HEK293 (cell line): ENCODE measurements around the gene CSRP1.

Source experiments
- ELK4 ChIP-seq: IDR thresholded peaks from 2 replicates; pipeline ENCODE4 v1.6.1; 2011; ENCODE audit warnings: mild to moderate bottlenecking, low read depth, low read length, borderline replicate concordance
- FEZF1 ChIP-seq: fragments of 450-650 bp; formaldehyde crosslinking; IDR thresholded peaks from 2 replicates; pipeline ENCODE4 v1.5.1; 2016; ENCODE audit warnings: missing biosample characterization, missing genetic modification characterization
- GFI1B ChIP-seq: fragments of 450-650 bp; formaldehyde crosslinking; IDR thresholded peaks from 2 replicates; pipeline ENCODE4 v1.5.1; 2016; ENCODE audit warnings: missing biosample characterization, missing genetic modification characterization
- GLIS2 ChIP-seq: fragments of 450-650 bp; formaldehyde crosslinking; IDR thresholded peaks from 2 replicates; pipeline ENCODE4 v1.5.1; 2016; ENCODE audit warnings: missing biosample characterization, missing genetic modification characterization
- KLF1 ChIP-seq: fragments of 450-650 bp; formaldehyde crosslinking; IDR thresholded peaks from 2 replicates; pipeline ENCODE4 v1.5.1; 2016; ENCODE audit warnings: missing biosample characterization, missing genetic modification characterization
- KLF9 ChIP-seq: fragments of 450-650 bp; formaldehyde crosslinking; IDR thresholded peaks from 2 replicates; pipeline ENCODE4 v1.5.1; 2016; ENCODE audit warnings: missing biosample characterization, missing genetic modification characterization, low read depth
- REPIN1 ChIP-seq: fragments of 450-650 bp; formaldehyde crosslinking; IDR thresholded peaks from 2 replicates; pipeline ENCODE4 v1.5.1; 2017; ENCODE audit warnings: missing biosample characterization, missing genetic modification characterization, low read depth
- REST ChIP-seq: fragments of 450-650 bp; formaldehyde crosslinking; IDR thresholded peaks from 2 replicates; pipeline ENCODE4 v1.5.1; 2016; ENCODE audit warnings: missing biosample characterization, missing genetic modification characterization
- SCRT2 ChIP-seq: fragments of 450-650 bp; formaldehyde crosslinking; IDR thresholded peaks from 2 replicates; pipeline ENCODE4 v1.5.1; 2016; ENCODE audit warnings: missing biosample characterization, missing genetic modification characterization
- SP3 ChIP-seq: fragments of 450-650 bp; formaldehyde crosslinking; IDR thresholded peaks from 2 replicates; pipeline ENCODE4 v1.5.1; 2016; ENCODE audit warnings: missing biosample characterization, missing genetic modification characterization
- ZBTB10 ChIP-seq: fragments of 450-650 bp; formaldehyde crosslinking; IDR thresholded peaks from 2 replicates; pipeline ENCODE4 v1.5.1; 2016; ENCODE audit warnings: missing biosample characterization, missing genetic modification characterization
- ZBTB7A ChIP-seq: fragments of 450-650 bp; formaldehyde crosslinking; IDR thresholded peaks from 2 replicates; pipeline ENCODE4 v1.5.1; 2016; ENCODE audit warnings: low read depth, missing biosample characterization, missing genetic modification characterization
- ZNF121 ChIP-seq: fragments of 450-650 bp; formaldehyde crosslinking; IDR thresholded peaks from 2 replicates; pipeline ENCODE4 v1.5.1; 2016; ENCODE audit warnings: missing biosample characterization, missing genetic modification characterization
- ZNF24 ChIP-seq: fragments of 450-650 bp; formaldehyde crosslinking; IDR thresholded peaks from 2 replicates; pipeline ENCODE4 v1.5.1; 2016; ENCODE audit warnings: missing biosample characterization, missing genetic modification characterization
- ZNF311 ChIP-seq: fragments of 450-650 bp; formaldehyde crosslinking; IDR thresholded peaks from 2 replicates; pipeline ENCODE4 v1.5.1; 2017; ENCODE audit warnings: missing biosample characterization, missing genetic modification characterization, borderline replicate concordance
- ZNF501 ChIP-seq: fragments of 450-650 bp; formaldehyde crosslinking; IDR thresholded peaks from 2 replicates; pipeline ENCODE4 v1.5.1; 2016; ENCODE audit warnings: missing biosample characterization, missing genetic modification characterization
- ZNF530 ChIP-seq: fragments of 450-650 bp; formaldehyde crosslinking; IDR thresholded peaks from 2 replicates; pipeline ENCODE4 v1.5.1; 2016; ENCODE audit warnings: low read depth, missing biosample characterization, missing genetic modification characterization
- ZNF544 ChIP-seq: fragments of 450-650 bp; formaldehyde crosslinking; IDR thresholded peaks from 2 replicates; pipeline ENCODE4 v1.5.0; 2017; ENCODE audit warnings: missing biosample characterization, missing genetic modification characterization
- ZNF571 ChIP-seq: fragments of 450-650 bp; formaldehyde crosslinking; IDR thresholded peaks from 2 replicates; pipeline ENCODE4 v1.5.0; 2017; ENCODE audit warnings: missing biosample characterization, missing genetic modification characterization
- ZNF610 ChIP-seq: fragments of 450-650 bp; formaldehyde crosslinking; IDR thresholded peaks from 2 replicates; pipeline ENCODE4 v1.5.1; 2016; ENCODE audit warnings: missing biosample characterization, missing genetic modification characterization, borderline replicate concordance
- ZXDB ChIP-seq: fragments of 450-650 bp; formaldehyde crosslinking; IDR thresholded peaks from 2 replicates; pipeline ENCODE4 v1.5.1; 2016; ENCODE audit warnings: missing biosample characterization, missing genetic modification characterization
- TF ChIP-seq, protein P1 (sequence below): fragments of 450-650 bp; formaldehyde crosslinking; IDR thresholded peaks from 2 replicates; pipeline ENCODE4 v1.5.1; 2017; ENCODE audit warnings: missing biosample characterization, missing genetic modification characterization
- TF ChIP-seq, protein P2 (sequence below): fragments of 450-650 bp; formaldehyde crosslinking; IDR thresholded peaks from 2 replicates; pipeline ENCODE4 v1.5.1; 2016; ENCODE audit warnings: missing biosample characterization, missing genetic modification characterization
- TF ChIP-seq, protein P3 (sequence below): fragments of 450-650 bp; formaldehyde crosslinking; IDR thresholded peaks from 2 replicates; pipeline ENCODE4 v1.5.1; 2016; ENCODE audit warnings: missing biosample characterization, missing genetic modification characterization
- TF ChIP-seq, protein P4 (sequence below): fragments of 450-650 bp; formaldehyde crosslinking; IDR thresholded peaks from 2 replicates; pipeline ENCODE4 v1.5.1; 2017; ENCODE audit warnings: missing biosample characterization, missing genetic modification characterization

The CSRP1 gene

GRCh38 chr1:201538612-201539551 lies 32.0 kb upstream of the CSRP1 start, which contains the start of gene NAV1 (continued):
- TF ChIP-seq FEZF1 (tag by site-specific recombination), result peak; percentile 64
- TF ChIP-seq KLF9 (tag by site-specific recombination), result peak; percentile 69
- TF ChIP-seq, protein P1, sequence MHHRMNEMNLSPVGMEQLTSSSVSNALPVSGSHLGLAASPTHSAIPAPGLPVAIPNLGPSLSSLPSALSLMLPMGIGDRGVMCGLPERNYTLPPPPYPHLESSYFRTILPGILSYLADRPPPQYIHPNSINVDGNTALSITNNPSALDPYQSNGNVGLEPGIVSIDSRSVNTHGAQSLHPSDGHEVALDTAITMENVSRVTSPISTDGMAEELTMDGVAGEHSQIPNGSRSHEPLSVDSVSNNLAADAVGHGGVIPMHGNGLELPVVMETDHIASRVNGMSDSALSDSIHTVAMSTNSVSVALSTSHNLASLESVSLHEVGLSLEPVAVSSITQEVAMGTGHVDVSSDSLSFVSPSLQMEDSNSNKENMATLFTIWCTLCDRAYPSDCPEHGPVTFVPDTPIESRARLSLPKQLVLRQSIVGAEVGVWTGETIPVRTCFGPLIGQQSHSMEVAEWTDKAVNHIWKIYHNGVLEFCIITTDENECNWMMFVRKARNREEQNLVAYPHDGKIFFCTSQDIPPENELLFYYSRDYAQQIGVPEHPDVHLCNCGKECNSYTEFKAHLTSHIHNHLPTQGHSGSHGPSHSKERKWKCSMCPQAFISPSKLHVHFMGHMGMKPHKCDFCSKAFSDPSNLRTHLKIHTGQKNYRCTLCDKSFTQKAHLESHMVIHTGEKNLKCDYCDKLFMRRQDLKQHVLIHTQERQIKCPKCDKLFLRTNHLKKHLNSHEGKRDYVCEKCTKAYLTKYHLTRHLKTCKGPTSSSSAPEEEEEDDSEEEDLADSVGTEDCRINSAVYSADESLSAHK (tag by site-specific recombination), result no peak
- no peak for TF ChIP-seq SCRT2 (tag by site-specific recombination)
- no peak for TF ChIP-seq ZBTB10 (tag by site-specific recombination)
- no peak for TF ChIP-seq REST (tag by site-specific recombination)
- TF ChIP-seq ZNF24 (tag by site-specific recombination), result no peak
- TF ChIP-seq GFI1B, result no peak
- TF ChIP-seq REPIN1 (tag by site-specific recombination), result 0 out of 2 replicates have a peak, but pooled peaks have one; percentile 14
- TF ChIP-seq, protein P2, sequence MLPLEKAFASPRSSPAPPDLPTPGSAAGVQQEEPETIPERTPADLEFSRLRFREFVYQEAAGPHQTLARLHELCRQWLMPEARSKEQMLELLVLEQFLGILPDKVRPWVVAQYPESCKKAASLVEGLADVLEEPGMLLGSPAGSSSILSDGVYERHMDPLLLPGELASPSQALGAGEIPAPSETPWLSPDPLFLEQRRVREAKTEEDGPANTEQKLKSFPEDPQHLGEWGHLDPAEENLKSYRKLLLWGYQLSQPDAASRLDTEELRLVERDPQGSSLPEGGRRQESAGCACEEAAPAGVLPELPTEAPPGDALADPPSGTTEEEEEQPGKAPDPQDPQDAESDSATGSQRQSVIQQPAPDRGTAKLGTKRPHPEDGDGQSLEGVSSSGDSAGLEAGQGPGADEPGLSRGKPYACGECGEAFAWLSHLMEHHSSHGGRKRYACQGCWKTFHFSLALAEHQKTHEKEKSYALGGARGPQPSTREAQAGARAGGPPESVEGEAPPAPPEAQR (tag by site-specific recombination), result no peak
- peak; percentile 97 for TF ChIP-seq GLIS2 (tag by site-specific recombination)
- TF ChIP-seq ZBTB7A (tag by site-specific recombination), result no peak
- TF ChIP-seq KLF1, result peak; percentile 87
- TF ChIP-seq ZNF544 (tag by site-specific recombination), result no peak
- TF ChIP-seq, protein P3, sequence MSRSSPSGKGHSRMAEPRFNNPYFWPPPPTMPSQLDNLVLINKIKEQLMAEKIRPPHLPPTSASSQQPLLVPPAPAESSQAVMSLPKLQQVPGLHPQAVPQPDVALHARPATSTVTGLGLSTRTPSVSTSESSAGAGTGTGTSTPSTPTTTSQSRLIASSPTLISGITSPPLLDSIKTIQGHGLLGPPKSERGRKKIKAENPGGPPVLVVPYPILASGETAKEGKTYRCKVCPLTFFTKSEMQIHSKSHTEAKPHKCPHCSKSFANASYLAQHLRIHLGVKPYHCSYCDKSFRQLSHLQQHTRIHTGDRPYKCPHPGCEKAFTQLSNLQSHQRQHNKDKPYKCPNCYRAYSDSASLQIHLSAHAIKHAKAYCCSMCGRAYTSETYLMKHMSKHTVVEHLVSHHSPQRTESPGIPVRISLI (tag by site-specific recombination), result no peak
- no peak for TF ChIP-seq ZNF311 (tag by site-specific recombination)
- TF ChIP-seq, protein P4, sequence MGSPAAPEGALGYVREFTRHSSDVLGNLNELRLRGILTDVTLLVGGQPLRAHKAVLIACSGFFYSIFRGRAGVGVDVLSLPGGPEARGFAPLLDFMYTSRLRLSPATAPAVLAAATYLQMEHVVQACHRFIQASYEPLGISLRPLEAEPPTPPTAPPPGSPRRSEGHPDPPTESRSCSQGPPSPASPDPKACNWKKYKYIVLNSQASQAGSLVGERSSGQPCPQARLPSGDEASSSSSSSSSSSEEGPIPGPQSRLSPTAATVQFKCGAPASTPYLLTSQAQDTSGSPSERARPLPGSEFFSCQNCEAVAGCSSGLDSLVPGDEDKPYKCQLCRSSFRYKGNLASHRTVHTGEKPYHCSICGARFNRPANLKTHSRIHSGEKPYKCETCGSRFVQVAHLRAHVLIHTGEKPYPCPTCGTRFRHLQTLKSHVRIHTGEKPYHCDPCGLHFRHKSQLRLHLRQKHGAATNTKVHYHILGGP (tag by site-specific recombination), result no peak
- TF ChIP-seq ZNF571 (tag by site-specific recombination), result no peak
- TF ChIP-seq ZNF610 (tag by site-specific recombination), result no peak
- TF ChIP-seq ZXDB (tag by site-specific recombination), result peak; percentile 25; the same call in 1 of the 2 replicates
- peak; percentile 83 for TF ChIP-seq SP3 (tag by site-specific recombination)
- no peak for TF ChIP-seq ZNF530 (tag by site-specific recombination)
- peak; percentile 63; the same call in 1 of the 2 replicates for TF ChIP-seq ZNF501 (tag by site-specific recombination)
- TF ChIP-seq ELK4, result no peak
- TF ChIP-seq ZNF121 (tag by site-specific recombination), result peak; percentile 38; the same call in 1 of the 2 replicates
